Measurements from ENCODE around the gene KIF24. TPM values are rescaled to one million over a fixed set of nuclear protein-coding genes. Genes with fewer than 3 reads are reported as not detected.

KIF24 gene
- total and polyA plus RNA-seq, 2 donors (not counting 1 experiment from before 2014, with no cell fraction given) = 0.07 to 0.79 TPM

DNA sequence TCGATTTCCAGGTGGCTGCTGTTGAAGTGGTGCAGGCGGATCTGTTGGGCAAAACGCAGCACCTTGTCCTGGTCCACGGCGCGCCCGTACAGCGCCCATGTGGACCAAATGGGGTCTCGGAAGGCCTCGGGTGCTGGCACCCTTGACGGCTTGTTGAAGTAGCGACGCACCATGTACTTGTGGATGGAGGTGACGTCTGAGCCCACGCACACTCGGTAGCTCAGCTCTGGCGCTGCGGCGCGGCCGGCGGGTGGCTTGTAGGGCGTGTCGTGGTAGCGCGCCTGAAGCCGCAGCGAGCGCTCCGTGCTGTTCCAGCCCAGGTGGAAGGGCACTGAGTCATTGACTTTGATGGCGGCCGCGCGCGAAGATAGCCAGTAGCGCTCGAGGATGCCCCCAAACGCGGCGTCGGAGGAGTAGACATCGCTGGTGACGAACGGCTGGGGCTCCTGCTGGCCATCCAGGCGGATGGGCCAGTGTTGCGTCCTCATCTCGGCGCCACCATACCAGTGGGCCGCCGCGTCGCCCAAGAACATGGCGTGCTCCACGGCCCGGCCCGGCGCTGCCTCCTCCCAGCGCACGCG lies 42.9 kb upstream of the KIF24 start:
- peaks cover 5 to 11% of the 10 kb centered on the region in 2 donors for H3K4me1 ChIP-seq (ENCODE audit: control insufficient read depth in 2 of 2, insufficient read depth in 2 of 2, low read length in 2 of 2)
- no peak overlapping the region for H2AFZ ChIP-seq (ENCODE audit: insufficient read depth, low read depth, low read length, poor library complexity, severe bottlenecking)
- 97% methylated on average over 60 of the region's 60 CpGs for whole genome bisulfite sequencing (ENCODE audit: insufficient coverage)
- Mint-ChIP-seq H3K27ac (no peak overlapping the region), H3K4me3 (no peak overlapping the region), H3K27me3 (no peaks in the 10 kb centered on the region), H3K4me1 (peaks cover 9% of the 10 kb centered on the region), H3K9me3 (ENCODE audit: insufficient read depth) (no peaks in the 10 kb centered on the region)
- ChIA-PET CTCF (no interaction called here), POLR2A (no interaction called here)
- H3K9ac ChIP-seq (ENCODE audit: low read length) = no peak overlapping the region
- H3K36me3 ChIP-seq (replicated peaks in 1 of 2; ENCODE audit: control extremely low read depth in 1 of 2, control insufficient read depth in 1 of 2, extremely low read depth in 1 of 2, insufficient read depth in 2 of 2, low read length in 1 of 2) = no peaks in the 10 kb centered on the region
- ATAC-seq (ENCODE audit: low read depth) = no peak
- DNase-seq = no peak
- TF ChIP-seq EZH2 (IDR thresholded peaks at IDR 0.05; ENCODE audit: borderline replicate concordance, insufficient read depth, low read depth, low read length, poor library complexity, severe bottlenecking) = no peak
- TF ChIP-seq, protein P1, sequence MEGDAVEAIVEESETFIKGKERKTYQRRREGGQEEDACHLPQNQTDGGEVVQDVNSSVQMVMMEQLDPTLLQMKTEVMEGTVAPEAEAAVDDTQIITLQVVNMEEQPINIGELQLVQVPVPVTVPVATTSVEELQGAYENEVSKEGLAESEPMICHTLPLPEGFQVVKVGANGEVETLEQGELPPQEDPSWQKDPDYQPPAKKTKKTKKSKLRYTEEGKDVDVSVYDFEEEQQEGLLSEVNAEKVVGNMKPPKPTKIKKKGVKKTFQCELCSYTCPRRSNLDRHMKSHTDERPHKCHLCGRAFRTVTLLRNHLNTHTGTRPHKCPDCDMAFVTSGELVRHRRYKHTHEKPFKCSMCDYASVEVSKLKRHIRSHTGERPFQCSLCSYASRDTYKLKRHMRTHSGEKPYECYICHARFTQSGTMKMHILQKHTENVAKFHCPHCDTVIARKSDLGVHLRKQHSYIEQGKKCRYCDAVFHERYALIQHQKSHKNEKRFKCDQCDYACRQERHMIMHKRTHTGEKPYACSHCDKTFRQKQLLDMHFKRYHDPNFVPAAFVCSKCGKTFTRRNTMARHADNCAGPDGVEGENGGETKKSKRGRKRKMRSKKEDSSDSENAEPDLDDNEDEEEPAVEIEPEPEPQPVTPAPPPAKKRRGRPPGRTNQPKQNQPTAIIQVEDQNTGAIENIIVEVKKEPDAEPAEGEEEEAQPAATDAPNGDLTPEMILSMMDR (IDR thresholded peaks at IDR 0.05) = no peak
- no peaks in the 10 kb centered on the region for H4K20me1 ChIP-seq (ENCODE audit: control insufficient read depth, insufficient read depth, low read length, poor library complexity, severe bottlenecking)
- peaks cover 0 to 29% (median 0%) of the 10 kb centered on the region in 3 donors for H3K9me3 ChIP-seq (ENCODE audit: control extremely low read depth in 1 of 3, control insufficient read depth in 2 of 3, insufficient read depth in 1 of 3, low read length in 2 of 3)
- intact Hi-C loops (cut with micrococcal nuclease) = loop anchor here (10.0 kb wide), 2 partner anchors 447 to 897 kb away; partner anchors contain the start of gene NOL6
- H3K4me2 ChIP-seq (replicated peaks; ENCODE audit: low read depth, low read length, poor library complexity, severe bottlenecking) = no peak overlapping the region
- no peak overlapping the region for H3K4me3 ChIP-seq (ENCODE audit: control extremely low read depth in 1 of 5, extremely low read depth in 1 of 5, insufficient read depth in 1 of 5, low read depth in 2 of 5, low read length in 4 of 5)
- no peak overlapping the region for H3K27ac ChIP-seq (ENCODE audit: low read length in 2 of 2)
- H3K27me3 ChIP-seq (replicated peaks in 1 of 4; ENCODE audit: control extremely low read depth in 1 of 4, control insufficient read depth in 3 of 4, insufficient read depth in 4 of 4, low read length in 3 of 4) = no peaks in the 10 kb centered on the region
- no peaks in the 10 kb centered on the region for H3K79me2 ChIP-seq (ENCODE audit: control insufficient read depth, insufficient read depth, low read length)
